BLaER1 treated with 17β-estradiol and CSF1 and Interleukin-3, amounts not matched to agents 10 nM and 100 nM (cell line): ENCODE results near the gene SETD6.

ENCODE experiments used
- H3K27ac ChIP-seq, 11 experiments: shearing (Covaris generic); formaldehyde crosslinking; 2 replicates each; pipeline ENCODE4 v1.8.1; 2022
- H3K27me3 ChIP-seq, 11 experiments: shearing (Covaris generic); formaldehyde crosslinking; 2 replicates each; pipeline ENCODE4 v1.8.1; 2022
- H3K36me3 ChIP-seq, 11 experiments: shearing (Covaris generic); formaldehyde crosslinking; 2 replicates each; pipeline ENCODE4 v1.8.1; 2022
- H3K4me1 ChIP-seq, 10 experiments: shearing (Covaris generic); formaldehyde crosslinking; 2 replicates each; pipeline ENCODE4 v1.8.1; 2022
- H3K4me2 ChIP-seq, 11 experiments: shearing (Covaris generic); formaldehyde crosslinking; 2 replicates each; pipeline ENCODE4 v1.8.1; 2022
- H3K4me3 ChIP-seq, 10 experiments: shearing (Covaris generic); formaldehyde crosslinking; 2 replicates each; pipeline ENCODE4 v1.8.1; 2022
- H3K9ac ChIP-seq, 11 experiments: shearing (Covaris generic); formaldehyde crosslinking; 2 replicates each; pipeline ENCODE4 v1.8.1; 2022
- H3K9me3 ChIP-seq, 11 experiments: shearing (Covaris generic); formaldehyde crosslinking; replicated peaks in 1 of 11; 2 replicates each; pipeline ENCODE4 v1.8.1; 2022
- H4K20me1 ChIP-seq, 11 experiments: shearing (Covaris generic); formaldehyde crosslinking; 2 replicates each; pipeline ENCODE4 v1.8.1; 2022
- Cebpa-rat ChIP-seq, 11 experiments: shearing (Covaris generic); IDR thresholded peaks; 2 replicates each; pipeline ENCODE4 v1.8.1; 2022

SETD6 gene

DNA sequence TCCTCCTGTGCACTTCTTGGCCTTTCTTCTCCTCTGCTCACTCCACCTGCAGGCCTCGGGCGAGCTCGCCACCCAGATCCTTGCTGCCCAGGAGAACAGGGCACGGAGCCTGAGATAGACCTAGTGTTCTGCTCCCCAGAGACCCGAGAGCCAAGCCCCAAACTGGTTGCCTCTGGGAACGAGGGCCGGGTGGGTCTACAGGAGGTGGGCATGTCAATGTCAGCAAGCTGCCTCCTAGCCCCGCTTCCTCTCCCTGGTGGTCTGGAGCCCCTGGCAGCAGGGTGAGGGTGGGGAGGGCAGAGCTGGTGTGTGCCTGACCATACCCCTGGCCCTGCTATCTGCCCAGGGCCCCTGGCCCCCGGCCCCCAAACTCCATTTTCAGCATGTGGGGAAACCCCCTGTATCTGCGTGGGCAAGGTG, 16.2 kb upstream of the SETD6 start:
- Histone ChIP-seq H3K4me2 (no peak overlapping the region), H3K9ac (no peak overlapping the region), H3K27me3 (peaks cover 24 to 37% (median 31%) of the 10 kb centered on the region in 11 experiments), H3K4me3 (no peak overlapping the region), H3K9me3 (no peaks in the 10 kb centered on the region), H4K20me1 (peaks cover 0 to 14% (median 0%) of the 10 kb centered on the region in 11 experiments; a peak in 5 of 22 replicates), H3K36me3 (no peaks in the 10 kb centered on the region), H3K4me1 (peaks cover 12 to 56% (median 44%) of the 10 kb centered on the region in 10 experiments), H3K27ac (no peak overlapping the region)
- TF ChIP-seq Cebpa-rat (IDR thresholded peaks at IDR 0.05) = no peak

DNA sequence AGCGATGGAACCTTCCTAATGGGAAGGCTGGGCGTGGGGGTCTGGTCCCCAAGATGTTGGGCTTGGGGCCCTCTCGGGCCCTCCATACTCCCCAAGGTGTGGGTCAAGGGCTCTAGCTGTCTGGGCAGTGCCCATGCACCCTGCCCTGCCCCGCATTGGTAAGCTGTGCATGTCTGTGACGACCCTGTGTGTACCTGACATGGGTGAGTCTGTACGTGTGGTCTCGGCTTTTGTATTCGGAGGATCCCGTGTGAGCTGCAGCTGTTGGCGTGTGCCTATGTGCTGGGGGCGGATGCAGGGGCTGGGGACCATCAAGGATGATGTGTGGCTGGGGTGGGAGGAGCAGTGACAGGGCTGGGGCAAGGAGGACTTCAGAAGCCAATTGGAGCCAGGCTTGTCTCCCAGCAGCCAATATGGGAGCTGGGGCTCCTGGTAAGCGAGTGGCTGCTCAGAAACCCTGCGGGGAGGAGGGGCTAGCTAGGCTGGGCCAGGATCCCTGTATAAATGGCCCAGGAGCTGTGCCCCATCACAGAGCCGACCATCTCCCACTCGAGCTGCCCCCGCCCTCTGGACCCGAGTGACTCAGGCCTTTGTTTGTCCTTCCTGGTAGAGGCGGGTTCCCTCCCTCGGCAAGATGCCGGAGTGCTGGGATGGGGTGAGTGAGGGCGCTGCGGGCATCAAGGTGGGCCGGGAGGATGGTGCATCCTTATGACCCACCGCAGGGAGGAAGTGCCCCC, 15.5 kb upstream of the SETD6 start, which contains the start of gene NDRG4:
Gene NDRG4, plus strand, starts transcription at position 529 of the 737 bp plus-strand sequence. Its CDS starts 106 bp downstream, at position 635.
- TF ChIP-seq Cebpa-rat (IDR thresholded peaks at IDR 0.05) = no peak
- peak within 1 kb of the TSS in 6 of 10 experiments; percentile 37 to 63 (median 51); a peak in 9 of 20 replicates for H3K4me3 ChIP-seq
- H4K20me1 ChIP-seq = peaks cover 0 to 14% (median 0%) of the 10 kb centered on the region in 11 experiments; a peak in 5 of 22 replicates
- H3K4me1 ChIP-seq = peaks cover 12 to 49% (median 38%) of the 10 kb centered on the region in 10 experiments
- no peaks in the 10 kb centered on the region for H3K36me3 ChIP-seq
- peaks cover 24 to 37% (median 31%) of the 10 kb centered on the region in 11 experiments for H3K27me3 ChIP-seq
- peak within 1 kb of the TSS in 2 of 11 experiments; percentile 42 to 64; a peak in 5 of 22 replicates for H3K9ac ChIP-seq
- no peak within 1 kb of the TSS for H3K27ac ChIP-seq
- H3K9me3 ChIP-seq = no peaks in the 10 kb centered on the region
- peak within 1 kb of the TSS; percentile 72 to 91 (median 86); a peak in 21 of 22 replicates for H3K4me2 ChIP-seq

DNA sequence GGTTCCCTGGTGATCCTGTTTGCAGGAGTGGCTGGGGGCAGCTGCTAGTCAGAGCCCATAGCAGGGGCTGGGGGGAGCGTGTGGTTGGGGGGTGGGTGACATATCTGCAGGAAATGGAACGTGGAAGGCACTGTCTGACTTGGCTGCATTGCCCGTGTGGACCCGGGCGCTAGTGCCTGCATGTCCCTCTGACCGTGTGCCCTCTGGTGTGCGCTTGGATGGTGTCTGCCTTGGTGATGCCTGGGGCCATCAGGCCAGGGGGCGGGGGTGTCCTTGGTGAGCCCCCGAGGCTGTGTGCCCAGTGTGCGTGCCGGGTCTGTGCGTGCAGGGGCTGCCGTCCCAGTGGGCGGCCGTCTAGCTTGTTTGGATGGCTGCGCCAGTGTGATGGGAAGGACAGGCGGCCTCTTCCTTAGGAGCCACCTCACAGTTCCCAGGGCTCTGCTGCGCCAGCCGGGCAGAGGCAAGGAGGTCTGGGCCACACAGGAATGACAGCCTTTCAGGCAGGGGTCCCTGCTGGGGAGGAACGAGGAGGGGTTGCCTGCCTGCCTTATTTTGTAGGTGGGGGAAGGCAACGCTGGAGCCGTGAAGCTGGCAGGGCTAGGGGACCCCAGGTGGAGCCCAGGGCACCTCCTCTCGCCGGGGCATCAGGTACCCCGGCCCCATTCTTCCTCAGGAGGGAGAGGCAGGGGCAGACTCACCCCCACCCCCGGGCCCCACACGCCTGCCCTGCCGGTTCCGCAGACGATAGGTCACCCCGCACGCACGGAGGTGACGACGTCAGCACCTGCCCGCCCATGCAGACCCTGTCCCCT, 14.7 kb upstream of the SETD6 start:
- Histone ChIP-seq H3K27me3 (peaks cover 24 to 37% (median 31%) of the 10 kb centered on the region in 11 experiments), H3K4me2 (peak overlapping the region; percentile 72 to 91 (median 86)), H3K9ac (peak overlapping the region in 7 of 11 experiments; percentile 16 to 64 (median 52); a peak in 7 of 22 replicates), H3K4me3 (peak overlapping the region in 9 of 10 experiments; percentile 37 to 63 (median 48); a peak in 17 of 20 replicates), H3K4me1 (peaks cover 7 to 41% (median 30%) of the 10 kb centered on the region in 10 experiments; a peak in 19 of 20 replicates), H3K27ac (no peak overlapping the region), H3K36me3 (no peaks in the 10 kb centered on the region), H4K20me1 (peaks cover 0 to 14% (median 0%) of the 10 kb centered on the region in 11 experiments; a peak in 5 of 22 replicates), H3K9me3 (no peaks in the 10 kb centered on the region)
- no peak for TF ChIP-seq Cebpa-rat (IDR thresholded peaks at IDR 0.05)

DNA sequence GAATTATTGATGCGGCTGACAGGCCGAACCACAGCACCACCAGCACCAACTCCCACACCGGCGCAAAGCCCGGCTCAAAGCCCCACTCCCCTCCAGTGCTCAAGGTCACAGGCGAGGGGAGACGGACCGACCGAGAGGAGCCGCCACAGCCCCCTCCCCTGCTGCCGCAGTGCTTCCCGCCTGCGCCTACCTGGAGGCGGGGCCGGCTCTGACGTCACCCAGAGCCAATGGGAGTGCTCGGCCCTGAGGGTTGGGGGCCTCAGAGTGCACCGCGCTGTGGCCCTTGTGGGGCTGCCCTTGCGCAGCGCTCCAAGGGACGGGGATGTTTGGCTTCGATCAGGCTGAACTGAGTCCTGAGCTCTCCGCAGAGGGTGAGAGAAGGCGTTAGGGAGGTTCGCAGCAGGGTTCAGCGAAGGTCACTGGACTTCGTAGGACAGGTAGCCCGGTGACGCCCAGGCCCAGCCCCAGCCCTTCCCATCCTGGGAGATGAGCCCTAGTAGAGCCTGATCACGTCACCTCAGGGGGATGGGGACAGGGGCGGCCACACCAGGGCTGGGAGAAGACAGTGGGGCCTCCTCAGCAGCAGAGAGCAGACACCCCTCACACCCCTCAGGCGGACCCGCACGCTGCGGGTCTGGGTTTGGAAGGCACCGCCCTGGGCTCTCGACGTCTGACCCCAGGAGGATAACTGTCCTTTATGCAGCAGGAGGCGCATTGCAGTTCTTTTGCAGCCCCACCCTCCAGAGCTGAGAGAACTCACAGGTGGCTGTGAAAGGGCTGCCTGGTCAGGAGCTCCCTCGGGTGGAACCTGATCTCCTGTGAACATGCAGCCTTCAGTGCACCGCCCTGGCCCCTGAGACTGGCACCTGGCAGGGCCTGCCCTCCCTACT, 13.8 kb upstream of the SETD6 start:
- H3K36me3 ChIP-seq = no peaks in the 10 kb centered on the region
- peak overlapping the region in 9 of 11 experiments; percentile 16 to 64 (median 42); a peak in 10 of 22 replicates for H3K9ac ChIP-seq
- H3K9me3 ChIP-seq = no peaks in the 10 kb centered on the region
- peaks cover 5 to 33% (median 23%) of the 10 kb centered on the region in 10 experiments; a peak in 18 of 20 replicates for H3K4me1 ChIP-seq
- peaks cover 24 to 37% (median 31%) of the 10 kb centered on the region in 11 experiments for H3K27me3 ChIP-seq
- no peak for TF ChIP-seq Cebpa-rat (IDR thresholded peaks at IDR 0.05)
- peaks cover 0 to 8% (median 0%) of the 10 kb centered on the region in 11 experiments; a peak in 5 of 22 replicates for H4K20me1 ChIP-seq
- no peak overlapping the region for H3K27ac ChIP-seq
- H3K4me3 ChIP-seq = peak overlapping the region; percentile 17 to 63 (median 48); a peak in 18 of 20 replicates
- peak overlapping the region; percentile 72 to 91 (median 86) for H3K4me2 ChIP-seq

DNA sequence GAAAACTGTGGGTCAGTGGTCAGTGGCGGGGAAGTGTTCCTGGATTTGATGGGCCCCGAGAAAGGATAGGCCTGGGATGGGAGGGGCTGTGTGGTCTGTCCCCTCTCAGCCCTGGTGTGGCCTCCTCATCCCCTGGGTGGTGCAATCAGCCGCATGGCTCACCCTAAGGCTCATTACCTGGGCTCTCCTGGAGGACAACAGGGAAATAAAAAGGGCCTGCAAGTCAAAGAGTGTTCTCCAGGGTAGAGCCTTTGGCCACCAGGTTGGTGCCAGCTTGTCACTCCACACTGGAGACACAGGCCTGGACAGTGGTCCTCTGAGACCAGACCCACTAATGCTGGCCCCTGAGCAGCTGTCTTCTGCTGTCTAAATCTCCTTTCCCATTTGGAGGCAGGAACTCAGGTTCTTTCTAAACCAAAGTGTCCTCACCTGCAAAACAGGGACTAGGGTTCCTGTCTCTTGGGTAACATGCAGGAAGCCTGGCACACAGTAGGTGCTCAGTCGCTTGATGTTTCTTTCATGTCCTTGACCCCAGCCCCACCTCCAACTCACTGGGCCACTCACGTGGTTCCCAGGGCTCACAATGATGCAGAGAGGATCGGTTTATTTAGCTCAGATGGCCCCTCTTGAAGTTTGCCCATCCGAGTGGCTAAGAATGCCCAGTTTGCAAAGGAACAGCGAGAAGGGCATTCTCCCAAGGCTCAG, 12.9 kb upstream of the SETD6 start:
- peak overlapping the region in 1 of 11 experiments; percentile 60; a peak in 1 of 22 replicates for H3K9ac ChIP-seq
- H3K9me3 ChIP-seq = no peaks in the 10 kb centered on the region
- peaks cover 24 to 37% (median 31%) of the 10 kb centered on the region in 11 experiments for H3K27me3 ChIP-seq
- no peak for TF ChIP-seq Cebpa-rat (IDR thresholded peaks at IDR 0.05)
- no peak overlapping the region for H3K4me3 ChIP-seq
- H4K20me1 ChIP-seq = peaks cover 0 to 8% (median 0%) of the 10 kb centered on the region in 11 experiments; a peak in 5 of 22 replicates
- H3K4me1 ChIP-seq = peaks cover 11 to 37% (median 29%) of the 10 kb centered on the region in 10 experiments; a peak in 19 of 20 replicates
- no peaks in the 10 kb centered on the region for H3K36me3 ChIP-seq
- H3K27ac ChIP-seq = no peak overlapping the region
- H3K4me2 ChIP-seq = peak overlapping the region in 9 of 11 experiments; percentile 72 to 89 (median 86); a peak in 13 of 22 replicates

DNA sequence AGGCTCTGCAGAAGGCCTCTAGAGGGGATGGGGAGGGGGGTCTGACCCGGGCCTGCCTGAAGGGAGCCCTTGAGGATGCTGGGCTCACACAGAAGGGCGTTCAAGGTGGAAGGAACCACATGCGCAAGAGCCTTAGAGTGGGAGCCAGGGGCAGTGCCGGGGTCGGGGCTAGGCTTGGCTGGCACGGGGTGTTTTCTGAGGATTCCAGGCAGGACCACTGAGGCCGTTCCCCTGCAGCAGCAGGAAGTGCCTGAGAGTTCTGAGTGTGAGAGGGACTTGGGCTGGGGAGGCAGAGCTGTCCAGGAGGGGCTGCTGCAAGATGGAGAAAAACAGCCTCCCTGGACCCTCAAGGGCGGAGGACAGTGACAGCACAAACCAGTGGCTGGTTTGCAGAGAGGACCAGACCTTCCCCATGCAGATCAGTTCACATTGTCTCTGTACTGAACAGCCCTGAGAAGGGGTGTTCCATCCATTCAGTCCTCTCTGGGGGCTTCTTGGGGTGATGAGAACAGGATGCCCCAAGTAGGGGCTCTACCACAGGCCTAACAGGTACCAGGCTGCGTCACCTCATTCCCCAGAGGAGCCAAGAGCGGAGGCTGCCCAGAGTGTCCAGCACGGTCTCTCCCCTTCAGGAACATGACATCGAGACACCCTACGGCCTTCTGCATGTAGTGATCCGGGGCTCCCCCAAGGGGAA, 12.0 kb upstream of the SETD6 start:
- Histone ChIP-seq H3K4me2 (no peak overlapping the region), H3K36me3 (no peaks in the 10 kb centered on the region), H3K9me3 (no peaks in the 10 kb centered on the region), H3K27ac (no peak overlapping the region), H3K4me1 (peaks cover 12 to 38% (median 31%) of the 10 kb centered on the region in 10 experiments; a peak in 19 of 20 replicates), H3K4me3 (no peak overlapping the region), H4K20me1 (peaks cover 0 to 8% (median 0%) of the 10 kb centered on the region in 11 experiments; a peak in 5 of 22 replicates), H3K9ac (no peak overlapping the region), H3K27me3 (peaks cover 24 to 37% (median 31%) of the 10 kb centered on the region in 11 experiments)
- TF ChIP-seq Cebpa-rat (IDR thresholded peaks at IDR 0.05) = no peak
